NK-92 treated with Interleukin-12 subunit alpha and Interleukin-12 subunit beta, amount 100 ng/mL, for 24 hours (cell line): Measurements from ENCODE around the gene SCYGR1.
"Not testable (repeated sequence)": the region's sequence is repeated elsewhere in the genome, so short reads cannot be mapped to it uniquely, and the experiment has no call there.

ENCODE experiments used
- DNase-seq: peaks from one replicate; lab custom pipeline; 2025; lab: John Stamatoyannopoulos, UW

SCYGR1 gene, protein sequence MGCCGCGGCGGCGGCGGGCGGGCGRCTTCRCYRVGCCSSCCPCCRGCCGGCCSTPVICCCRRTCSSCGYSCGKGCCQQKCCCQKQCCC

GRCh38 chr2:227387583-227387982 is at the start of gene SCYGR1:
TSS of gene SCYGR1 (minus strand) at chr2:227387949. CDS start at chr2:227387949, 0 bp downstream.
- DNase-seq, result not testable (repeated sequence)

GRCh38 chr2:227436436-227437174 is 48.9 kb upstream of the SCYGR1 start:
- no peak for DNase-seq

DNA sequence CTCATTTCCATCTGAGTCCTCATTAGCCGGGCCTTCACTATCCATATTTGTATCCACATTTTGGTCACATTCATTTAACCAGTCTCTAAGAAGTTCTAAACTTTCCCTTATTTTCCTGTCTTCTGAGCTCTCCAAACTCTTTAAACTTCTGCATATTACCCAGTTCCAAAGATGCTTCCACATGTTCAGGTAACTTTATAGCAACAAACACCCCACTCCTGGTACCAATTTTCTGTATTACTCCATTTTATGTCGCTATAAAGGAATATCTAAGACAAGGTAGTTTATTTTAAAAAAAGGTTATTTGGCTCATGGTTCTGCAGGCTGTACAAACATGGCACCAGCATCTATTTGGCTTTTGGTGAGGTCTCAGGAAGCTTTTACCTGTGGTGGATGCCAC is 45.4 kb upstream of the SCYGR1 start:
- no peak for DNase-seq

DNA sequence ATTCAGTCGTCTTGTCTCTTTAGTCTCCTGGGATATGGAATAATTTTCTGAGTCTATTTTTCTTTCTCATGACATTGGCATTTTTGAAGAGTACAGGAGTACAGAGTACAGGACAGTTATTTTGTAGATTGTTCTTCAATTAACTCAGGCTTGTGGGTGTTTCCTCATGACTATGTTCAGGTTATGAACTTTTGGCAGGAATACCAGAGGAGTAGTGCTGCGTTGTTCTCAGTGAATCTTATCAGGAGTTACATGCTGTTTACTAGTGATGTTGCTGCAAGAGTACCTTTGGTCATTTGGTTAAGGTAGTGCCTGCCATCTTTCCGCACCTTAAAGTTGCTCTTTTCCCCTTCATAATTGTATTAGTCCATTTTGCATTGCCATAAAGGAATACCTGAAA is 42.9 kb upstream of the SCYGR1 start:
- no peak for DNase-seq

- no peak for DNase-seq
Measured at GRCh38 chr2:227428731-227429285, 41.1 kb upstream of the SCYGR1 start.

DNA sequence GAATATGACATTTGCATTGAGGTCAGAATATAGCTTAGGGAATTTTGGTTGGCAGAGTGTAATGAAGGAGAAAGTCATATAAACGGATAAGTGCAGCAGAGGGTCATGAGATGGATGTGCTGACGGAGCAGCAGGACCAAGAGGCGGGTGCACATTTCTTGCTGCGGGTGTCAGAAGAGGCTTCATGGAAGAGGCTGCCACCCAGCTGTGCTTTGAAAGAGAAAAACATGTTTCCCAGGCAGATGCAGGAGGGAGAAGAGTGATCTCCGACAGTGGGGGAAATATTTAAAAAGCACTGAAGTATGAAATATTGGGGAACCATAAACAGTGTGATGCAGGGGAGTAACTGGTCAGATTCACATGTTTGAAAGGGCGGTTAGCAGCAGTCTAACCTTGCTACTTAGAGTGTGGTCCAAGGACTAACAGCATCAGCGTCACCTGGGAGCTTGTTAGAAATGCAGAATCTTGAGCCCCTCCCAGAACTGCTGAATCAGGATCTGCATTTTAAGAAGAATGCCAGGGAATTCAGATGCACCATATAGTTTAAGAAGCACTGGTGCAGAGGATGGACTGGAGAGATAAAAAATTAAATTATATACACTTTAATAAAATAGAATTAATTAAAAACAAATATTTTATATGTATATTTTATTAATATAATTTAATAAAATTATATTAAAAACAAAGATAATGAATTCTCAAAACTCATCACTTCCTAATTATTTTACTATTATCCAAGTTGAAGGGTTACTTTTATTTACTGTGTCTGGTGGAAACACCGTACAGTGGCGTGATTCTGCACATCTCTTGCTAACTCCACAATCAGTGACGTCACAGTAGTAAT is 36.1 kb upstream of the SCYGR1 start:
- DNase-seq, result no peak

DNA sequence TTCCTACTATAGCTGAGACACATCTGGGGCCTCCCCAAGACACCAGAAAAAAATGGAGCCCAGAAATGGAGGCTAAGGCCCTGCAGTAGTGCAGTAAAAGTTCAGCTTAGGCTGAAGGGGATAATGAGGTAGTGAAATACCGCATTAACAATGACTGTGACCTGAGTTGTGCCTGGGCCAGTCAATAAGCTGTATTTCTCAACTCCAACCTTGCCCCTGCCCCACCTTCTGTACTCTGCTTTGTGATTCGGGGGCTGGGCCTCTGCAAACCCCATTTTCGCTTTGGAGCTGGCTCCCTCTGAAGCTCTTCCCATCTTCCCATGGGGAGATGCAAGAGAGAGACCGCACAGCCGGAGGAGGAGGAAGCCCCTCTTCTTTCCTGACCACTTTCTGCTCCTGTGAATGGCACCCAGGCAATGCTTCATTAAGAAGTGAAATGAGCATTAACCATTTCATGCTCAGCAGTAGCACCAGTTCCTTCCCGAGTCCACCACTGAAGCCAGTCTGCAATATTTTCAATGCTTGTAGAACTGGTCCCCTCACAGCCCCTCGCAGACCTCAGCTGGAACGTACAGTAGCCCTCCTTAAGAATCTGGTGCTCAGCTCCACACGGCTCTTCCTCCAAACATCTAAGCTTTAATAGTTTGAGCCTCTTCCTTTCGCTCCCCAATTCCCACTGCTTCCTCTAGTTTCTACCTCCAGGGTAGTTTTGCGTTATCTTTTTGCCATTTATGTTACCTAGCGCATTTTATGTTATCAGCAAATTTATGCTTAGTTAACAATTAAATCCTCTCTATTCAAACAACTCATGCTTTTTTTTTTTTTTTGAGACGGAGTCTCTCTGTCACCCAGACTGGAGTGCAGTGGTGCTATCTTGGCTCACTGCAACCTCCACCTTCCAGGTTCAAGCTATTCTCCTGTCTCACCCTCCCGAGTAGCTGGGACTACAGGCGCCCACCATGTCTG is 32.6 kb upstream of the SCYGR1 start:
- DNase-seq, result no peak

GRCh38 chr2:227416701-227417100 is 29.0 kb upstream of the SCYGR1 start:
- DNase-seq, result no peak

GRCh38 chr2:227415538-227416424 is 28.0 kb upstream of the SCYGR1 start:
- DNase-seq, result peak; percentile 25

DNA sequence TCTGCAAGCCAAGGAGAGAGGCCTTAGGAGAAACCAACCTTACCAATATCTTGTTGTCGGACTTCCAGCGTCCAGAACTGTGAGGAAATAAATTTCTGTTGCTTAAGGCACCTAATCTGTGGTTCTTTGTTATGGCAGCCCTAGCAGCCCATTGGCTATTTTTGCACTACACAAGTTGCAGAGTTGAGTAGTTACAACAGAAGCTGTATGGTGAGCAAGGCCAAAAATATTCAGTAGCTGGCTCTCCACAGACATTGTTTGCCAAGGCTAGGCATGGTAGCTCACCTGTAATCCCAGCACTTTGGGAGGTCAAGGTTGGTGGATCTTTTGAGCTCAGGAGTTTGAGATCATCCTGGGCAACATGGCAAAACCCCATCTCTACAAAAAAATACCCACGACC is 27.1 kb upstream of the SCYGR1 start:
- no peak for DNase-seq

DNA sequence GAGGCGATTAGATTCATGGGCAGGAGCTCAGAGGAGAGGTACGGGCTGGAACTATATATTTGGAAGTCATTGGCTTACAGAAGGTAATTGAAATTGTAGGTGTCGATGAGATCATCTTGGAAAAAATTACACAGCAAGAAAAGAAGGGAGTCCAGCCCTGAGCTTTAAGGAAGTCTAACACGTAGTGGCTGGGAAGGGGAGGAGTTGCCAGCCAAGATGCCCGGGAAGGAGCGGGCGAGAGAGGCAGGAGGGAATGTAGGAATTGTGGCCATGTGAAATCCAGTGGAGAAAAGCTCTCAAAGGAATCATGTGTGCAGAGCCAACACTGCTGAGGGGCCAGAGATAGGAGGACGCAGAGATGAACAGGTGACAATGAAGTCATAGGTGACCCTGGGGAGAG is 25.6 kb upstream of the SCYGR1 start:
- no peak for DNase-seq

DNA sequence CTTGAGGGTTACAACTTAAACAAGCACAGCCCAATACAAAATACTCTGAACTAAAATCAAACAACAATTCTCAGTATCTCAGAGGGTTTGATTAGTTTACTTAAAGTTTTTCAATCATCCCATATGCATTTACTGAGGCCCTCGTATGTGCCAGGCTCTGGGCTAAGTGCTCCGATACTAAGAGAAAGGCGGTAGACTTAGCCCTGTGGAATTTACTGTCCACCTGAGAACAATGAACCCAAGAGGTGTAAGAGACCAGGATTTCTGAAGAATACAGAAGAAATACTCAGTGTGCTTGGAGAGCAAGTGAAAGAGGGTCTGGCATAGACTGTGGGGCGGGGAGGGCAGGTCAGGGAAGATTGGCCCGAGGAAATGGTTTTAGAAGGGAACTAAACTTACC is 25.1 kb upstream of the SCYGR1 start:
- DNase-seq, result no peak

GRCh38 chr2:227411990-227412350 is 24.2 kb upstream of the SCYGR1 start:
- DNase-seq, result no peak

- DNase-seq, result peak; percentile 22
Measured at GRCh38 chr2:227411320-227411989, 23.7 kb upstream of the SCYGR1 start.

DNA sequence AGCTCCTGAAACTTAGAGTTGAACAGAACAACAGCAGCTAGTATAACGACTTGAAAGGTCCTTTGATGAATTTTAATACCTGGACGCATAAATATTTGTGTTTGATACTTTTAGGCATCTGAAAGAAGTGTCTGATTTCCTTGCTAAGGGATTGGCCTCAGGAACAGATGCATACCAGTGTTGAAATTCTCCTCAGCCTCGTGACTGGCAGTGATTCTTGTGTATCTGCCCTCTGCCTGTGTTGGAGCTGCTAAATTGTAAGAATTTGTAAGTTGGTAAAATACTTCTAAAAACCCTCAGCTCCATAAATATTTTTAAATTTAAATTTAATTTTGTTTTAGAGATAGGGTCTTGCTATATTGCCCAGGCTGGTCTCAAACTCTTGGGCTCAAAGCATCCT is 22.4 kb upstream of the SCYGR1 start:
- DNase-seq, result no peak

DNA sequence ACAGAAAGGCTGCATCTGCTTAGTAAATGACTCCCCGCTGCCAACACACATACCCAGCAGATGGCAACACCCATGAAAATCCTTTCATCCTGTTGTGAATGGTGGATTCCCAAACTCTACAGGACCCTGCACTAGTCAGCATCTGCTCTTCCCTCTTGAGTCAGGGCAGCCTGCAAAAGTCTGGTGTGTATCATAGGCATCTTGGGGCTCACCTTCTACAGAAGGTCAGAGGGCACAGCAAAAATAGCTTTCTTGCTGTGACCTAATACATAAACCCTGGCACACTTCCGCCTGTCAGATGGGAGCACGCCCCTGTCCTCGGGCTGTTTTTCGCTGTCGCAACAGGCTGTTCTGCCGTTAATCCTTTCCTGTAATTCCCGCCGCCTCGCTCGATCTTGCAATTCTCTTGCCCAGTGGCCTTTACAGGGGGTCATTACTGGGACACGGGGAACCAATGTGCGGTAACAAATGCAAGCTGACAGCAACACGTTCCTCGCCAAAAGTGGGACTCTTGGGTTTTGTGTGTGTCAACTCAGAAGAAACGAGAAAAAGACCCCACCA is 19.9 kb upstream of the SCYGR1 start:
- DNase-seq, result no peak

- DNase-seq, result no peak
Measured at GRCh38 chr2:227406177-227407031, 18.7 kb upstream of the SCYGR1 start.

GRCh38 chr2:227404585-227405271 is 17.0 kb upstream of the SCYGR1 start:
- no peak for DNase-seq
